DOHH2 (cell line): ENCODE data around the gene IFNA14.
A peak's percentile ranks its signal among the peaks of the same experiment; 100 is the strongest.
"Not testable (repeated sequence)": the region's sequence is repeated elsewhere in the genome, so short reads cannot be mapped to it uniquely, and the experiment has no call there.

Source experiments
- CTCF ChIP-seq: fragments of 200-600 bp; sonication (generic); IDR thresholded peaks from one replicate; pipeline ENCODE4 v1.5.1; 2014; ENCODE audit warnings: antibody characterized with exemption, mild to moderate bottlenecking, low read depth, low read length; ENCODE audit not compliant: poor library complexity, severe bottlenecking
- EZH2phosphoT487 ChIP-seq: fragments of 200-600 bp; sonication (generic); IDR thresholded peaks from 2 replicates; pipeline ENCODE4 v1.6.1; 2017; ENCODE audit warnings: borderline replicate concordance, mild to moderate bottlenecking, antibody characterized with exemption, low read length, moderate library complexity, mixed read lengths

GRCh38 chr9:21194867-21195776 lies 44.7 kb downstream of the IFNA14 start:
- TF ChIP-seq EZH2phosphoT487: not testable (repeated sequence)
- peak; percentile 59 for TF ChIP-seq CTCF
